Measurements from ENCODE around the gene IL21R. TPM values are rescaled to one million over a fixed set of nuclear protein-coding genes. Genes with fewer than 3 reads are reported as not detected.

IL21R gene
- total and polyA plus RNA-seq, 2 donors (not counting 3 experiments of a cell fraction or from before 2014, with no cell fraction given) = 0.03 TPM; not detected in 1

GRCh38 chr16:27385398-27385797, 16.6 kb upstream of the IL21R start:
- Histone ChIP-seq H3K27ac (ENCODE audit: insufficient read depth, low read depth, low read length) (no peak overlapping the region), H3K9ac (replicated peaks; ENCODE audit: extremely low read depth, insufficient read depth, low read length) (no peak overlapping the region), H2AFZ (ENCODE audit: low read depth, low read length) (no peak overlapping the region), H3K79me2 (ENCODE audit: control insufficient read depth, insufficient read depth, low read length) (no peaks in the 10 kb centered on the region), H3K36me3 (ENCODE audit: control insufficient read depth in 2 of 2, extremely low read depth in 1 of 2, insufficient read depth in 2 of 2, low read length in 2 of 2) (no peaks in the 10 kb centered on the region), H4K20me1 (replicated peaks; ENCODE audit: control insufficient read depth, extremely low read depth, insufficient read depth, low read length) (no peaks in the 10 kb centered on the region), H3K27me3 (ENCODE audit: control insufficient read depth in 2 of 2, insufficient read depth in 2 of 2, low read length in 2 of 2) (peaks cover 2 to 8% of the 10 kb centered on the region in 2 experiments), H3K4me2 (ENCODE audit: insufficient read depth, low read length) (no peak overlapping the region), H3K4me3 (replicated peaks in 1 of 3; ENCODE audit: insufficient read depth in 1 of 3, low read depth in 1 of 3, low read length in 3 of 3) (no peak overlapping the region), H3K9me3 (replicated peaks; ENCODE audit: control insufficient read depth, insufficient read depth, low read length) (no peaks in the 10 kb centered on the region), H3K4me1 (ENCODE audit: control insufficient read depth, extremely low read depth, insufficient read depth, low read length) (no peaks in the 10 kb centered on the region), H3K9me1 (replicated peaks; ENCODE audit: control insufficient read depth, extremely low read depth, insufficient read depth, low read length) (no peaks in the 10 kb centered on the region)
- ChIA-PET CTCF (interaction anchor here (1.1 kb wide), 1 partner anchor 10 kb away, joined by 4 read pairs; no protein-coding TSS in a partner anchor), POLR2A (no interaction called here)
- no TSS peak for BruUV-seq (replicated peaks)
- no peak for FAIRE-seq
- no peak for TF ChIP-seq EZH2 (IDR thresholded peaks at IDR 0.05; ENCODE audit: borderline replicate concordance, low read depth, low read length, severe bottlenecking)
- no peak for TF ChIP-seq POLR2AphosphoS5 (IDR thresholded peaks at IDR 0.05; ENCODE audit: insufficient read depth, low read depth, low read length)
- no peak for TF ChIP-seq MYC (IDR thresholded peaks at IDR 0.05; ENCODE audit: low read depth, low read length)
- TF ChIP-seq JUN (IDR thresholded peaks at IDR 0.05; ENCODE audit: borderline replicate concordance, insufficient read depth, insufficient read length, low read depth) = no peak
- TF ChIP-seq POLR2A (IDR thresholded peaks at IDR 0.05; ENCODE audit: low read depth, low read length) = no peak
- TF ChIP-seq GATA2 (IDR thresholded peaks at IDR 0.05; ENCODE audit: insufficient read depth, insufficient read length, low read depth, low read length) = no peak
- no peak for TF ChIP-seq MAX (IDR thresholded peaks at IDR 0.05; ENCODE audit: insufficient read depth, insufficient read length)
- TF ChIP-seq CTCF (IDR thresholded peaks at IDR 0.05; ENCODE audit: extremely low read depth in 1 of 2, insufficient read depth in 1 of 2, low read depth in 1 of 2, low read length in 2 of 2) = no peak
- TF ChIP-seq FOS (IDR thresholded peaks at IDR 0.05; ENCODE audit: borderline replicate concordance, insufficient read depth, low read length) = no peak
- DNase-seq (ENCODE audit: low read depth, low spot score) = no peak
- intact Hi-C loops (cut with micrococcal nuclease) (no loop called here), dilution Hi-C loops (cut with MboI; ENCODE audit: extremely low pct_ligation_motif_present, low sequenced_read_pairs) (no loop called here)
